Measurements from ENCODE around the gene SLC2A11.

Gene SLC2A11

GRCh38 chr22:23883658-23884057 is 26.0 kb downstream of the SLC2A11 start:
- no peak for TF ChIP-seq CTCF (IDR thresholded peaks at IDR 0.05; ENCODE audit: control extremely low read depth, extremely low read depth, low read depth, missing control alignments)
- POLR2A ChIA-PET: no interaction called here
- DNase-seq (ENCODE audit: extremely low spot score): no peak
- CTCF ChIA-PET: interaction anchor here (3.7 kb wide), 1 partner anchor 10 kb away, joined by 31 read pairs; the partner anchor contains the start of gene MIF

GRCh38 chr22:23884140-23884539 is 26.5 kb downstream of the SLC2A11 start:
- TF ChIP-seq CTCF (IDR thresholded peaks at IDR 0.05; ENCODE audit: control extremely low read depth, extremely low read depth, low read depth, missing control alignments): no peak
- POLR2A ChIA-PET: no interaction called here
- CTCF ChIA-PET: interaction anchor here (3.7 kb wide), 1 partner anchor 9 kb away, joined by 31 read pairs; the partner anchor contains the start of gene MIF
- DNase-seq (ENCODE audit: extremely low spot score): no peak

- CTCF ChIA-PET: interaction anchor here (0.8 to 1.7 kb wide), 2 partner anchors 9 to 17 kb away, joined by 3 to 5 read pairs; no protein-coding TSS in a partner anchor
- no peak for DNase-seq (ENCODE audit: extremely low spot score)
Measured at GRCh38 chr22:23888615-23889401, 31.1 kb downstream of the SLC2A11 start.

GRCh38 chr22:23889620-23890019 is 31.9 kb downstream of the SLC2A11 start:
- CTCF ChIA-PET: no interaction called here

More at GRCh38 chr22:23888615-23889401, 31.1 kb downstream of the SLC2A11 start:
- no peak for TF ChIP-seq CTCF (IDR thresholded peaks at IDR 0.05; ENCODE audit: control extremely low read depth, extremely low read depth, low read depth, missing control alignments)
- POLR2A ChIA-PET: no interaction called here

GRCh38 chr22:23891726-23892125 is 34.1 kb downstream of the SLC2A11 start:
- no peak for DNase-seq (ENCODE audit: extremely low spot score)
- no peak for TF ChIP-seq CTCF (IDR thresholded peaks at IDR 0.05; ENCODE audit: control extremely low read depth, extremely low read depth, low read depth, missing control alignments)
- CTCF ChIA-PET: interaction anchor here (3.3 kb wide), 1 partner anchor 8 kb away, joined by 31 read pairs; no protein-coding TSS in a partner anchor
- POLR2A ChIA-PET: no interaction called here

More at GRCh38 chr22:23889620-23890019, 31.9 kb downstream of the SLC2A11 start:
- no peak for TF ChIP-seq CTCF (IDR thresholded peaks at IDR 0.05; ENCODE audit: control extremely low read depth, extremely low read depth, low read depth, missing control alignments)
- DNase-seq (ENCODE audit: extremely low spot score): no peak
- POLR2A ChIA-PET: no interaction called here

GRCh38 chr22:23892130-23892529 is 34.5 kb downstream of the SLC2A11 start:
- CTCF ChIA-PET: interaction anchor here (3.3 kb wide), 1 partner anchor 8 kb away, joined by 31 read pairs; no protein-coding TSS in a partner anchor
- no peak for DNase-seq (ENCODE audit: extremely low spot score)
- POLR2A ChIA-PET: no interaction called here
- TF ChIP-seq CTCF (IDR thresholded peaks at IDR 0.05; ENCODE audit: control extremely low read depth, extremely low read depth, low read depth, missing control alignments): no peak

Data from GM10248 (cell line).